HepG2 (cell line): ENCODE data around the gene ARFGEF3.

Experiments
- MIER3 ChIP-seq: IDR thresholded peaks from 2 replicates; pipeline ENCODE4 v1.6.1; 2016; ENCODE audit warnings: missing compliant biosample characterization, borderline replicate concordance
- NR3C1 ChIP-seq: sonication (generic); formaldehyde crosslinking; IDR thresholded peaks from 2 replicates; pipeline ENCODE4 v1.4.0; 2020; ENCODE audit warnings: missing genetic modification reagents
- TF ChIP-seq, protein P1 (sequence below): sonication (generic); formaldehyde crosslinking; IDR thresholded peaks from 2 replicates; pipeline ENCODE4 v1.4.0; 2020; ENCODE audit warnings: low read depth, missing genetic modification reagents
- TF ChIP-seq, protein P2 (sequence below): sonication (generic); formaldehyde crosslinking; IDR thresholded peaks from 2 replicates; pipeline ENCODE4 v1.4.0; 2020; ENCODE audit warnings: low read depth, mild to moderate bottlenecking, missing genetic modification reagents

DNA sequence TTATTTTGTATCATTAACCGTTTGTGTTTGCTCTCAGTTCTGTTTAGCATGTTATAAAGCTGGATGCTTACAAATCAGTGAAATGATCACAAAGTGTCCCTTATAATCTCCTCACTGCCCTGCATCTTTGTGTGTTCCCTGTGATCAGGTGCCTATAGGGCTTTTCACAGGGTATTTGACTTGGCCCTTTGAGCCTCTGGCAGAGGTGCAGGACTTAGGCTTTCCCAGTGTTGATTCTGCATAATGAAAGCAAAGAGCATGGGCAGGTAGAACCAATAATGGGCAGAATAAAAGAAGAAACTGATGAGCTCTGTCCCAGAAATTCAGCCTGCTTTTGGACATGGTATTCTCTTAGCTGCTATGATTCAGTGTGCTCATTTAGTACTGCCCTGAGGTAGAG is 73.5 kb downstream of the ARFGEF3 start:
- TF ChIP-seq NR3C1 (CRISPR knock-in tag) (no peak), MIER3 (CRISPR knock-in tag) (no peak)
- TF ChIP-seq, protein P1, sequence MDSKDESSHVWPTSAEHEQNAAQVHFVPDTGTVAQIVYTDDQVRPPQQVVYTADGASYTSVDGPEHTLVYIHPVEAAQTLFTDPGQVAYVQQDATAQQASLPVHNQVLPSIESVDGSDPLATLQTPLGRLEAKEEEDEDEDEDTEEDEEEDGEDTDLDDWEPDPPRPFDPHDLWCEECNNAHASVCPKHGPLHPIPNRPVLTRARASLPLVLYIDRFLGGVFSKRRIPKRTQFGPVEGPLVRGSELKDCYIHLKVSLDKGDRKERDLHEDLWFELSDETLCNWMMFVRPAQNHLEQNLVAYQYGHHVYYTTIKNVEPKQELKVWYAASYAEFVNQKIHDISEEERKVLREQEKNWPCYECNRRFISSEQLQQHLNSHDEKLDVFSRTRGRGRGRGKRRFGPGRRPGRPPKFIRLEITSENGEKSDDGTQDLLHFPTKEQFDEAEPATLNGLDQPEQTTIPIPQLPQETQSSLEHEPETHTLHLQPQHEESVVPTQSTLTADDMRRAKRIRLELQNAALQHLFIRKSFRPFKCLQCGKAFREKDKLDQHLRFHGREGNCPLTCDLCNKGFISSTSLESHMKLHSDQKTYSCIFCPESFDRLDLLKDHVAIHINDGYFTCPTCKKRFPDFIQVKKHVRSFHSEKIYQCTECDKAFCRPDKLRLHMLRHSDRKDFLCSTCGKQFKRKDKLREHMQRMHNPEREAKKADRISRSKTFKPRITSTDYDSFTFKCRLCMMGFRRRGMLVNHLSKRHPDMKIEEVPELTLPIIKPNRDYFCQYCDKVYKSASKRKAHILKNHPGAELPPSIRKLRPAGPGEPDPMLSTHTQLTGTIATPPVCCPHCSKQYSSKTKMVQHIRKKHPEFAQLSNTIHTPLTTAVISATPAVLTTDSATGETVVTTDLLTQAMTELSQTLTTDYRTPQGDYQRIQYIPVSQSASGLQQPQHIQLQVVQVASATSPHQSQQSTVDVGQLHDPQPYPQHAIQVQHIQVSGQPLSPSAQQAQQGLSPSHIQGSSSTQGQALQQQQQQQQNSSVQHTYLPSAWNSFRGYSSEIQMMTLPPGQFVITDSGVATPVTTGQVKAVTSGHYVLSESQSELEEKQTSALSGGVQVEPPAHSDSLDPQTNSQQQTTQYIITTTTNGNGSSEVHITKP (CRISPR knock-in tag), result no peak
- TF ChIP-seq, protein P2, sequence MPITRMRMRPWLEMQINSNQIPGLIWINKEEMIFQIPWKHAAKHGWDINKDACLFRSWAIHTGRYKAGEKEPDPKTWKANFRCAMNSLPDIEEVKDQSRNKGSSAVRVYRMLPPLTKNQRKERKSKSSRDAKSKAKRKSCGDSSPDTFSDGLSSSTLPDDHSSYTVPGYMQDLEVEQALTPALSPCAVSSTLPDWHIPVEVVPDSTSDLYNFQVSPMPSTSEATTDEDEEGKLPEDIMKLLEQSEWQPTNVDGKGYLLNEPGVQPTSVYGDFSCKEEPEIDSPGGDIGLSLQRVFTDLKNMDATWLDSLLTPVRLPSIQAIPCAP, result no peak
